Measurements from ENCODE around the gene APC. TPM values are rescaled to one million over a fixed set of nuclear protein-coding genes. Genes with fewer than 3 reads are reported as not detected.

Gene APC
- total and polyA plus RNA-seq, 8 donors: 4.2 to 24.0 (median 14.7) TPM

DNA sequence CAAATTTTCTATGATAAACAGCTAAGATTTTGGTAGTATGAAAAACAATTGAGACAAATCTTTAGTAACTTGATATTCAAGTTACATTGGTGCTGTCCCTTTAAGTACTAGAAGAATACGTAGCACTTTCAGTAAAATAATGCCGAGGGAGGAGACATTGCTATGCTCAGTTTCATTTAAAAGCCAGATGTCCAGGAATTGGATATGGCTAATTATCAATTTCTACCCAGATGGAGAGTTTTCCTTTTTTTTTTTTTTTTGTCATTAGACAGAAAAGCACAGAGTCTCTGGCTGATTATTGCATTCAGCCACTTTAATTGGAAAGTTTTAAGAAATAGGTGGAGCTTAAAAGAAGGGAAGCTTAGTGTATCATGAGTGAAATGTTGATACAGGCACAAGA, 40.4 kb upstream of the APC start:
- Histone ChIP-seq H3K4me3 (no peak overlapping the region), H3K27me3 (no peaks in the 10 kb centered on the region), H3K9me3 (no peaks in the 10 kb centered on the region), H3K4me1 (no peaks in the 10 kb centered on the region), H3K27ac (no peak overlapping the region), H3K36me3 (no peaks in the 10 kb centered on the region)
- FAIRE-seq (no peak), DNase-seq (no peak), ATAC-seq (no peak)
- TF ChIP-seq, protein P1, sequence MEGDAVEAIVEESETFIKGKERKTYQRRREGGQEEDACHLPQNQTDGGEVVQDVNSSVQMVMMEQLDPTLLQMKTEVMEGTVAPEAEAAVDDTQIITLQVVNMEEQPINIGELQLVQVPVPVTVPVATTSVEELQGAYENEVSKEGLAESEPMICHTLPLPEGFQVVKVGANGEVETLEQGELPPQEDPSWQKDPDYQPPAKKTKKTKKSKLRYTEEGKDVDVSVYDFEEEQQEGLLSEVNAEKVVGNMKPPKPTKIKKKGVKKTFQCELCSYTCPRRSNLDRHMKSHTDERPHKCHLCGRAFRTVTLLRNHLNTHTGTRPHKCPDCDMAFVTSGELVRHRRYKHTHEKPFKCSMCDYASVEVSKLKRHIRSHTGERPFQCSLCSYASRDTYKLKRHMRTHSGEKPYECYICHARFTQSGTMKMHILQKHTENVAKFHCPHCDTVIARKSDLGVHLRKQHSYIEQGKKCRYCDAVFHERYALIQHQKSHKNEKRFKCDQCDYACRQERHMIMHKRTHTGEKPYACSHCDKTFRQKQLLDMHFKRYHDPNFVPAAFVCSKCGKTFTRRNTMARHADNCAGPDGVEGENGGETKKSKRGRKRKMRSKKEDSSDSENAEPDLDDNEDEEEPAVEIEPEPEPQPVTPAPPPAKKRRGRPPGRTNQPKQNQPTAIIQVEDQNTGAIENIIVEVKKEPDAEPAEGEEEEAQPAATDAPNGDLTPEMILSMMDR (IDR thresholded peaks at IDR 0.05): no peak
- WGBS, 2 donors: 26 to 45% methylated on average over 2 of the region's 2 CpGs
- intact Hi-C loops (cut with DNase I): no loop called here

DNA sequence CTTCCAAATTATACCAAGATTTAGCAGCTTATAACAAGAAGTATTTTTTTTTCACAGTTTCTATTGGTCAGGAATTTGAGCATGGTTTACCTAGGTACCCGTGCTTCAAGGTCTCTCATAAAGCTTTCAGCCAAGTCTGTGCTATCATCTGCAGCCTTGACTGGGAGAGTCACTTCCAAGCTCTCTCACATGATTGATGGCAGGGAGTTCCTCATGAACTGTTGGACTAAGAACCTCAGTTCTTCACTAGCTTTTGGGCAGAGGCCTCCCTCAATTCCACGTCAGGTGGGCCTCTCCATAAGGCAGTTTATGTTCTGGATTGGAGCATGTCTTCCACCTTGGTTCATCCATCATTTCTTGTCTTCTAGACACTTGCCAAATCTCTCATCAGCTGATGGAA, 39.9 kb upstream of the APC start:
- intact Hi-C loops (cut with DNase I): no loop called here

DNA sequence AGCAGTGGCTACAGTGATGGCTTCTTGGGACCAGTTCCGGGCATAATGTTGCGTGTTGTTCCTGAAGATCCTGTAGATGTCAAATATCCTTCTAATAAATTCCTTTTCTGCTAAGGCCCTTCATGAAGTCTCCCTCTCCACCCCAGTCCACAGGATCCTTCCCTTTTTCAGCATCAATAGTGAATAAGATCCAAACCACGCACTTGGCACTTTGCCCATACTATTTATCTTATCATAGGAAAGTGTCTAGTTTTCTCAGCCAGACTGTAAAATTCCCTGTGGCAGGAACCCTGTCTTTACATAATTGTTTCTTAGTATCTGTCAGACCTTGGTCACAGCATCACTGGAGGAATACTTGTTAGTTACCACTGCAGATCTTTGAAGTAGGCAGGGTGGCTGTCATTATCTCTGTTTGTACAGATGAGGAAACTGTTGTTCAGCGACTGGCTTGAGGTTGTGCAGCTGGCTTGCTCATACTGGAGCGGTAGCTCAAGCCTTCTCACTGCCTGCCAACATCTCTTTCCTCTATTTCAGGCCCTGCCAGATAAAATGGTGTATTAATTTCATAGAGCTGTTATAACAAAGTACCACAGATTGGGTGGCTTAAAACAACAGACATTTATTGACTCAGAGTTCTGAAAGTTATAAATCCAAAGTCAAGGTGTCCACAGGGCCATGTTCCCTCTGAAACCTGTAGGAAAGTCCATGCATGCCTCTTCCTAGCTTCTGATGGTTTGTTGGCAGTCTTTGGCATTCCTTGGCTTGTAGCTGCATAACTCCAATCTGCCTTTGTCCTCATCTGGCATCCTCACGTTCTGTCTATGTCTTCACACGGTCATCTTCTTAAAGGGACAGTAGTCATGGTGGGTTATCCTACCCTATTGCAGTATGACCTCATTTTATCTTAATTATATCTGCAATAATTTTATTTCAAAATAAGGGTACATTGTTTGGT, 33.5 kb upstream of the APC start:
- Histone ChIP-seq H3K9me3 (no peaks in the 10 kb centered on the region), H3K27me3 (no peaks in the 10 kb centered on the region), H3K27ac (no peak overlapping the region), H3K36me3 (no peaks in the 10 kb centered on the region), H3K4me1 (peaks cover 0 to under 1% (median 0%) of the 10 kb centered on the region in 3 donors), H3K4me3 (no peak overlapping the region)
- intact Hi-C loops (cut with DNase I): no loop called here
- DNase-seq: no peak
- TF ChIP-seq, protein P1 (IDR thresholded peaks at IDR 0.05): no peak
- no peak for FAIRE-seq
- 59 to 61% methylated on average over 7 of the region's 7 CpGs for WGBS, 2 donors
- ATAC-seq: no peak

More for the DNA sequence above, 39.9 kb upstream of the APC start:
- Histone ChIP-seq H3K36me3 (no peaks in the 10 kb centered on the region), H3K4me1 (no peaks in the 10 kb centered on the region), H3K27me3 (no peaks in the 10 kb centered on the region), H3K9me3 (no peaks in the 10 kb centered on the region), H3K27ac (no peak overlapping the region), H3K4me3 (no peak overlapping the region)
- no peak for ATAC-seq
- no peak for DNase-seq
- WGBS, 2 donors: 44 to 51% methylated on average over 2 of the region's 2 CpGs
- TF ChIP-seq, protein P1 (IDR thresholded peaks at IDR 0.05): no peak
- no peak for FAIRE-seq

DNA sequence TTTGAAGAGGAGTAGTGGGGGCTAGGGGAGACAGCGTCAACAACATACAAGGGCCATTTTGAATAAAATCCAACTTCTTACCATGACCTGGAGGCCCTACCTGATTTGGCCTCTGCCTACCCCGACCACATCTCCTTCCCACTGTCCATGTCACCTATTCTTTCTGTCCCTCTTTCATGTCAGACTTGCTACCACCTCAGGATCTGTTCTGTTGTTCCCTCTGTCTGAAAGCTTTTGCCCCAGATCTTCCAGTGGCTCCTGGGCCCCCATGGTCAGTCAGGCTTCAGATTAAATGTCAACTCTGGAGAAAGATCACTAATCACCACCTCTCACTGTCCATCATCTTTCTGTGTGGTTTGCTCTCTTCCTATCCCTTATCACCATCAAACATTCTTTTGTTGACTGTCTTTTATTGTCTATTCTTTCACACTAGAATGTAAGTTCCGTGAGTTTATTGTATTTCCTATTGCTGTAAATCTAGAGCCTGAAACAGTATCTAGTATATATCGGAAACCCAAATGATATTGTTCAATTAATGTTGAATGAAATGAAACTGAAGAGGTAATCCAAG, 31.2 kb upstream of the APC start:
- Histone ChIP-seq H3K4me1 (peaks cover 0 to 10% (median 0%) of the 10 kb centered on the region in 3 donors), H3K9me3 (no peaks in the 10 kb centered on the region), H3K27ac (peak overlapping the region in 2 of 4 donors; percentile 94 to 95), H3K4me3 (peak overlapping the region in 2 of 4 donors; percentile 89 to 93), H3K27me3 (no peaks in the 10 kb centered on the region), H3K36me3 (no peaks in the 10 kb centered on the region)
- TF ChIP-seq, protein P1 (IDR thresholded peaks at IDR 0.05): no peak
- FAIRE-seq (no peak), DNase-seq (no peak), ATAC-seq (no peak)
- intact Hi-C loops (cut with DNase I): no loop called here
- 71 to 77% methylated on average over 4 of the region's 4 CpGs for WGBS, 2 donors

Data from pancreas (tissue), 10 donors.